GM12865 (cell line): ENCODE results near the gene HPDL.

Source experiments
- DNase-seq: peaks from one replicate; pipeline ENCODE4 v3.0.0; 2010; ENCODE audit warnings: low read depth
- H3K4me3 ChIP-seq: 2 replicates; pipeline ENCODE4 v1.5.1; 2011; ENCODE audit warnings: mild to moderate bottlenecking, low read depth, low read length, control low read depth
- TF ChIP-seq, protein P1 (sequence below): IDR thresholded peaks from 2 replicates; pipeline ENCODE4 v1.5.1; 2011; ENCODE audit warnings: low read length, control low read depth, low read depth, inconsistent platforms; ENCODE audit not compliant: insufficient read depth; ENCODE audit errors: missing control alignments

HPDL gene

DNA sequence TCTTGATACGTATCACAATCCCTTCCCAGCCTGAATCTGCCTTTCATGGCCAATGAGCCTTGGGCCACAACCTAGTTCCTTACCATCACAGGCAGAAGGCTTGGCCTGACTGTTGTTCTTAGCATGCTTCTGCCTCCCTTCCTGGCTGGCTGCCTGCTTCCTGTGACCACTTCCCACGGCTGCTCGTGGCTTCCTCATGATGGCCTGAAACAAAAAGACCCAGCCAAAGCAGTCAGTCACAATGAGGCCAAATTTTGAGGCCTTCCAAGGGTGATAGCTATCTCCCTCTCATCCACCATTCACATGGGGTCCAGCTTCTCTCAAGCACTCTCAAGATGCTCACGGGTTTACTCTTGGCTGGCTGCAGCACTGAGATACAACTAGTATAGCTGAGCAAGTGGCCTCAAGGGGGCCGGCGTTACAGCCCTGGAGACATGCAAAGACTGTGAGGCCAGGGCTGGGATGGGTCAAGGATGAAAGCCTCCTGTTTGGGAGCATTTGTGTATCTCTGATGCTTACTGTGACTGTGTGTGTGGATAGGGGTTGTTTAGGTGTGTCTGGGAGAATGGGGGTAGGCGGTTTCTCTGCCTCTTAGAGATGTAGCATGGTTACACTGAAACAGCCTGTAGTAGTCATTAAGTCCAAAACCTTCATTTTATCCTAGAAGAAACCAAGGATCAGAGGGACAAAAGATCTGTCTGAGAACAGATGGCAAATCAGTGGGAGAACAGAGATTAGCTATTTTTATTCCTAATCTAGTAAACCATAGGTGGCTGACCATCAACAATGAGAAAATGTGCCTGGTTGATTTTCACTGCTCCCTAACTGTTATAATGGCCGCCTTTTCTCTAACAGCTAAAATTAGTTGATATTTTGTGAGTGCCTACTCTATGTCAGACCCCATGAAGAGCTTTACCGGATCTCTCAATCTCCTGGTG lies 7.9 kb downstream of the HPDL start:
- no peak overlapping the region for H3K4me3 ChIP-seq
- DNase-seq: no peak
- TF ChIP-seq, protein P1, sequence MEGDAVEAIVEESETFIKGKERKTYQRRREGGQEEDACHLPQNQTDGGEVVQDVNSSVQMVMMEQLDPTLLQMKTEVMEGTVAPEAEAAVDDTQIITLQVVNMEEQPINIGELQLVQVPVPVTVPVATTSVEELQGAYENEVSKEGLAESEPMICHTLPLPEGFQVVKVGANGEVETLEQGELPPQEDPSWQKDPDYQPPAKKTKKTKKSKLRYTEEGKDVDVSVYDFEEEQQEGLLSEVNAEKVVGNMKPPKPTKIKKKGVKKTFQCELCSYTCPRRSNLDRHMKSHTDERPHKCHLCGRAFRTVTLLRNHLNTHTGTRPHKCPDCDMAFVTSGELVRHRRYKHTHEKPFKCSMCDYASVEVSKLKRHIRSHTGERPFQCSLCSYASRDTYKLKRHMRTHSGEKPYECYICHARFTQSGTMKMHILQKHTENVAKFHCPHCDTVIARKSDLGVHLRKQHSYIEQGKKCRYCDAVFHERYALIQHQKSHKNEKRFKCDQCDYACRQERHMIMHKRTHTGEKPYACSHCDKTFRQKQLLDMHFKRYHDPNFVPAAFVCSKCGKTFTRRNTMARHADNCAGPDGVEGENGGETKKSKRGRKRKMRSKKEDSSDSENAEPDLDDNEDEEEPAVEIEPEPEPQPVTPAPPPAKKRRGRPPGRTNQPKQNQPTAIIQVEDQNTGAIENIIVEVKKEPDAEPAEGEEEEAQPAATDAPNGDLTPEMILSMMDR: no peak

DNA sequence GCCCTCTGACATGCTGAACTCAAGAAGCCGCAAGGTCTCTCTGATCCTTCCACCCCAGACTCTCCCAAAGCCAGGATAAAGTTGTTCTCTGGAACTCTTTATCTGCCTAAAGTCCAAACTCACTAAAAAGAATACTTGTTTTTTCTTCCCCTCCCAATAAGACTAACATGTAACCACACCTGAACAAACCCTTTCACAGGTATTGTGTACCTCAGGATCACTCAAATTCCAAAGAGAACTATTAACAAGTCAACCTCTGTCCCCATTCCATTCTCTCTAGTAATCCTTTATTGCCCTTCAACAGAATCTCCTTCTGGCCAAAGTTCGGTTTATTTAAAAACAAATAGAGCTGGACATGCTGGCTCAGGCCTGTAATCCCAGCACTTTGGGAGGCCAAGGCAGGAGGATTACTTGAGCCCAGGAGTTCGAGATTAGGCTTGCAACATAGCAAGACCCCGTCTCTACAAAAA lies 9.2 kb downstream of the HPDL start:
- no peak for DNase-seq
- H3K4me3 ChIP-seq: no peak overlapping the region
- TF ChIP-seq, protein P1: no peak

- TF ChIP-seq, protein P1: no peak
- H3K4me3 ChIP-seq: no peak overlapping the region
- peak; percentile 43 for DNase-seq
Measured at GRCh38 chr1:45337630-45338325, 11.1 kb downstream of the HPDL start.

- DNase-seq: peak; percentile 98
- H3K4me3 ChIP-seq: peak within 1 kb of the TSS; percentile 90
- TF ChIP-seq, protein P1: no peak
Measured at GRCh38 chr1:45339789-45340558, 13.3 kb downstream of the HPDL start, which contains the start of the genes MUTYH and TOE1. TSS of gene MUTYH (minus strand) at chr1:45340440. CDS start at chr1:45334505, 5,935 bp downstream. TSS of gene TOE1 (plus strand) at chr1:45340170. CDS start at chr1:45340253, 83 bp downstream.

DNA sequence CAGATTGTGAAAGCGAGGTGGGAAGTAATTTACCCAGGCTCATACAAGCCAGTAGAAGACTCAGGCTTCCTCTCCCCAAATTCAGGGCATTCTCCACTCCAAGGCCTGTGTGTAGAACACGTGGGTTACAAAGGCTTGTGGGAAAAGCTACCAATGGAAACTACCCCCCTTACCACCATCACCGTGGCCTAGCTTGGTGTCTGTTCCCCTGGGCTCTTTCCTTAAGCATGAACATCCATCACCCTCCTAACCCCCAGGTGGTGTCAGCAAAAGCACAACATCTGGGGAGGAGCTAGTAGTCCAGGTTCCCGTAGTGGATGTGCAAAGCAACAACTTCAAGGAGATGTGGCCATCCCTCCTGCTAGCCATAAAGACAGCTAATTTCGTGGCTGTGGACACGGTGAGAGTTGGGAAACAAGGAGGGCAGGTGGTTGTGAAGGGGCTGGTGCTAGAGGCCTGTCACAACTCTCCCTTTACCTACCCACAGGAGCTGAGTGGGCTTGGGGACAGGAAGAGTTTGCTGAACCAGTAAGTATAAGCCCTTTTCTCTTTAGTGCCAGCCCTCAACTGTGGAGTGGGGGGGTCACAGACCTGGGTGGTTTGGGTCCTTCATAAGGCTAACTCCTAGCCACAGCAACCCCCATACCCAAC lies 14.2 kb downstream of the HPDL start:
- peak overlapping the region; percentile 90 for H3K4me3 ChIP-seq

More for the DNA sequence above, 14.2 kb downstream of the HPDL start:
- peak; percentile 53 for DNase-seq
- TF ChIP-seq, protein P1: no peak
